Measurements from ENCODE around the gene CDKN1A.

The CDKN1A gene

DNA sequence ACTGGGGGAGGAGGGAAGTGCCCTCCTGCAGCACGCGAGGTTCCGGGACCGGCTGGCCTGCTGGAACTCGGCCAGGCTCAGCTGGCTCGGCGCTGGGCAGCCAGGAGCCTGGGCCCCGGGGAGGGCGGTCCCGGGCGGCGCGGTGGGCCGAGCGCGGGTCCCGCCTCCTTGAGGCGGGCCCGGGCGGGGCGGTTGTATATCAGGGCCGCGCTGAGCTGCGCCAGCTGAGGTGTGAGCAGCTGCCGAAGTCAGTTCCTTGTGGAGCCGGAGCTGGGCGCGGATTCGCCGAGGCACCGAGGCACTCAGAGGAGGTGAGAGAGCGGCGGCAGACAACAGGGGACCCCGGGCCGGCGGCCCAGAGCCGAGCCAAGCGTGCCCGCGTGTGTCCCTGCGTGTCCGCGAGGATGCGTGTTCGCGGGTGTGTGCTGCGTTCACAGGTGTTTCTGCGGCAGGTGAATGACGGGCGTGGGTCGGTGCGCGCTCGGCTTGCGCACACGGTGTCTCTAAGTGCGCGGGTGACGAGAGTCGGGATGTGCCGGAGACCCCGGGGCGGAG lies at the start of gene CDKN1A:
TSS of gene CDKN1A (plus strand) at position 227 of the 555 bp plus-strand sequence. CDS start 5,388 bp downstream, outside the sequence.
- ChIA-PET POLR2A (interaction anchor here (0.6 to 2.6 kb wide), 16 partner anchors 9 to 471 kb away, joined by 3 to 19 read pairs (median 4); no protein-coding TSS in a partner anchor), CTCF (interaction anchor here (0.9 to 3.0 kb wide), 3 partner anchors 10 to 80 kb away, joined by 3 to 25 read pairs (median 4); no protein-coding TSS in a partner anchor)
- peak; percentile 80 for DNase-seq (ENCODE audit: extremely low spot score)
- TF ChIP-seq, protein P1, sequence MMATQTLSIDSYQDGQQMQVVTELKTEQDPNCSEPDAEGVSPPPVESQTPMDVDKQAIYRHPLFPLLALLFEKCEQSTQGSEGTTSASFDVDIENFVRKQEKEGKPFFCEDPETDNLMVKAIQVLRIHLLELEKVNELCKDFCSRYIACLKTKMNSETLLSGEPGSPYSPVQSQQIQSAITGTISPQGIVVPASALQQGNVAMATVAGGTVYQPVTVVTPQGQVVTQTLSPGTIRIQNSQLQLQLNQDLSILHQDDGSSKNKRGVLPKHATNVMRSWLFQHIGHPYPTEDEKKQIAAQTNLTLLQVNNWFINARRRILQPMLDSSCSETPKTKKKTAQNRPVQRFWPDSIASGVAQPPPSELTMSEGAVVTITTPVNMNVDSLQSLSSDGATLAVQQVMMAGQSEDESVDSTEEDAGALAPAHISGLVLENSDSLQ (IDR thresholded peaks at IDR 0.05), result no peak
- TF ChIP-seq SUZ12 (IDR thresholded peaks at IDR 0.05) (no peak), ARNT (IDR thresholded peaks at IDR 0.05) (no peak), NFRKB (IDR thresholded peaks at IDR 0.05) (no peak), TARDBP (IDR thresholded peaks at IDR 0.05) (peak; percentile 91), SP1 (IDR thresholded peaks at IDR 0.05) (no peak), BHLHE40 (IDR thresholded peaks at IDR 0.05; ENCODE audit: borderline replicate concordance) (no peak), LEF1 (IDR thresholded peaks at IDR 0.05; ENCODE audit: borderline replicate concordance) (no peak), FOXM1 (IDR thresholded peaks at IDR 0.05; ENCODE audit: borderline replicate concordance) (no peak), FOXK2 (IDR thresholded peaks at IDR 0.05) (no peak), FOXA1 (IDR thresholded peaks at IDR 0.05) (no peak), L3MBTL2 (conservative IDR thresholded peaks at IDR 0.05) (peak; percentile 65), HDGF (IDR thresholded peaks at IDR 0.05; ENCODE audit: borderline replicate concordance) (no peak), ELF4 (IDR thresholded peaks at IDR 0.05) (no peak)

DNA sequence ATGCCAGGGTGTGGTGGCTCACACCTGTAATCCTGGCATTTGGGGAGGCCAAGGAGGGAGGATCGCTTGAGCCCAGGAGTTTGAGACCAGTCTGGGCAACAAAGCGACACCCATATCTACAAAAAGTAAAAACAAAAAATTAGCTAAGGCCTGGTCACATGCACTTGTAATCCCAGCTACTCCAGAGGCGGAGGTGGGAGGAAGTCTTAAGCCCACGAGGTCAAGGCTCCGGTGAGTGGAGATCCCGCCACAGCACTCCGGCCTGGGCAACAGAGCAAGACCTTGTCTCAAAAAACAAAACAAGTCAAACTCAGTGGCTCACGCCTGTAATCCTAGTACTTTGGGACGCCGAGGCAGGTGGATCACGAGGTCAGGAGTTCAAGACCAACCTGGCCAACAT lies 48.7 kb upstream of the CDKN1A start:
- DNase-seq (ENCODE audit: extremely low spot score), result no peak
- TF ChIP-seq SP1 (IDR thresholded peaks at IDR 0.05) (no peak), SUZ12 (IDR thresholded peaks at IDR 0.05) (no peak), ZNF384 (IDR thresholded peaks at IDR 0.05) (no peak), ELF4 (IDR thresholded peaks at IDR 0.05) (no peak)
- ChIA-PET CTCF (interaction anchor here (0.5 kb wide), 1 partner anchor 57 kb away, joined by 3 read pairs; no protein-coding TSS in a partner anchor), POLR2A (interaction anchor here (0.5 kb wide), 1 partner anchor 61 kb away, joined by 3 read pairs; no protein-coding TSS in a partner anchor)

DNA sequence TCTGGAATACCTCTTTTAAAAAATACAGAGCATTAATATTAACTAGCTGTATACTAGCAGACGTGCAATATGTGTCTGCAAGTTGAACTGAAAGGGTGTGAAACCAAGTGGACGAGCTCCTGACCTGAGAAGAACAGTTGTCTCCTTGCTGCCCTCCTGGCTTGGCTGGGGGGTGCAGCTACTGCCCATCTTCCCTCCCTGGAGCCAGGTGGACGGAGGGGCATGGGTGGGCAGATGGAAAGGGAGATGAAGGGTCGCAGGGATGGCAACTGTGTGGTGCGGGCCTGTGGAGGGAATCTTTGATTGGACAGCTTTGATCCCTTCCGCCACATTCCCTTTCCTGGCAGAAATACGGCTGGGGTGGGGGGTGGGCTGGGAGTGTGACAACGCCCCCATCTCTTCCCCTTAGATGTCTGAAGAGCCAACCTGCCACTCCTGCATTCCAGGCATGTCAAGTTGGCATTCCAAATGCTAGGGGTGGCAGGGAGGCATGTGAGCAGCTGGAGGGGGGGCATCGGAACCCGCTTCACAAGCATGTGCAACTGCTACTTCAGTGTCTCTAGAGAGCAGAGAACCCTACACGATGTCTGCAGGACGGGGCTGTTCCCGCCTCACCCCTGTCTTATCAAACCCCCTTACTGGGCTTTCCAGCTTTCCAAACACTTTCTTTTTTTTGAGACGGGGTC lies 47.0 kb upstream of the CDKN1A start:
- POLR2A ChIA-PET, result interaction anchor here (1.7 kb wide), 1 partner anchor 47 kb away, joined by 5 read pairs; the partner anchor contains the start of gene CDKN1A
- TF ChIP-seq FOXK2 (IDR thresholded peaks at IDR 0.05) (no peak), FOXA1 (IDR thresholded peaks at IDR 0.05) (no peak), HDGF (IDR thresholded peaks at IDR 0.05; ENCODE audit: borderline replicate concordance) (no peak), CTBP1 (IDR thresholded peaks at IDR 0.05; ENCODE audit: borderline replicate concordance) (no peak), SUZ12 (IDR thresholded peaks at IDR 0.05) (no peak), BHLHE40 (IDR thresholded peaks at IDR 0.05; ENCODE audit: borderline replicate concordance) (no peak), TARDBP (IDR thresholded peaks at IDR 0.05) (no peak), SP1 (IDR thresholded peaks at IDR 0.05) (no peak), ELF4 (IDR thresholded peaks at IDR 0.05) (no peak), NFRKB (IDR thresholded peaks at IDR 0.05) (no peak), LEF1 (IDR thresholded peaks at IDR 0.05; ENCODE audit: borderline replicate concordance) (no peak)
- TF ChIP-seq, protein P1 (IDR thresholded peaks at IDR 0.05), result no peak
- no peak for DNase-seq (ENCODE audit: extremely low spot score)
- CTCF ChIA-PET, result no interaction called here

DNA sequence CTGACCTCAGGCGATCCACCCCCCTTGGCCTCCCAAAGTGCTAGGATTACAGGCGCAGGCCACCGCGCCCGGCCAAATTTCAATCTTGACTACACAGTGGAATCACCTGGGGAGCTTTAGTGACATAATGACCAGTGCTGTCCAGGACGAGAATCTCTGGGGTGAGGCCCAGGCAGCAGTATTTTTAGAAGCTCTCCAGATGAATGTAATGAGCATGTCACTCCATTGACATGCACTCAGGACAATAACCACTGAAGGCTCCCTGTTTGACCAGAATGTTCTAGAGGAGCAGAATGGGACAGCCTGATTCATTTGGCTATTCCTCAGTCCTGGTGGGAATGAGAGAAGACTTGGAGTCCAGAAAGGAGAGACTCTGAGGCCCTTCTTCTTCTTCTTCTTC lies 45.1 kb upstream of the CDKN1A start:
- DNase-seq (ENCODE audit: extremely low spot score), result no peak
- CTCF ChIA-PET, result interaction anchor here (0.7 kb wide), 1 partner anchor 140 kb away, joined by 5 read pairs; no protein-coding TSS in a partner anchor
- POLR2A ChIA-PET, result no interaction called here
- TF ChIP-seq NFRKB (IDR thresholded peaks at IDR 0.05) (no peak), ZNF384 (IDR thresholded peaks at IDR 0.05) (no peak), L3MBTL2 (conservative IDR thresholded peaks at IDR 0.05) (no peak), BHLHE40 (IDR thresholded peaks at IDR 0.05; ENCODE audit: borderline replicate concordance) (no peak), SUZ12 (IDR thresholded peaks at IDR 0.05) (no peak), LEF1 (IDR thresholded peaks at IDR 0.05; ENCODE audit: borderline replicate concordance) (no peak), FOXK2 (IDR thresholded peaks at IDR 0.05) (no peak), CTBP1 (IDR thresholded peaks at IDR 0.05; ENCODE audit: borderline replicate concordance) (no peak), SP1 (IDR thresholded peaks at IDR 0.05) (no peak)

DNA sequence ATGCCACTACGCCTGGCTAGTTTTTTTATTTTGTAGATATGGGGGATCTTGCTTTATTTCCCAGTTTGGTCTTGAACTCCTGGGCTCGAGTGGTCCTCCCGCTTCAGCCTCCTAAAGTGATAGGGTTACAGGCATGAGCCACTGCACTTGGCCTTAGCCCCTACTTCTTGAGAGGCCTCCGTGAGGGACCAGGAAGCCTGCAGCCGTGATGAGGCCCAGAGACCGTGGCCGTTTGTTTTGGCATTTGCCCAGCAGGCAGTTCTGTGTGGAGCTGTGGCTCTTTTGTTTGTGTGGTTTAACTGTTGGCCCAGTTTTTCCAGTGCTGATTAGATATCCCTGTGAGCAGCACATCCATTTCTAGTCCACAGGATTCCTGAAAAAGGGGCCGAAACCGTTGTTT lies 44.6 kb upstream of the CDKN1A start:
- no peak for DNase-seq (ENCODE audit: extremely low spot score)
- no peak for TF ChIP-seq TARDBP (IDR thresholded peaks at IDR 0.05)
- TF ChIP-seq CTBP1 (IDR thresholded peaks at IDR 0.05; ENCODE audit: borderline replicate concordance), result no peak
- TF ChIP-seq BHLHE40 (IDR thresholded peaks at IDR 0.05; ENCODE audit: borderline replicate concordance), result no peak
- TF ChIP-seq FOXA1 (IDR thresholded peaks at IDR 0.05), result no peak
- no peak for TF ChIP-seq ELF4 (IDR thresholded peaks at IDR 0.05)
- TF ChIP-seq ARNT (IDR thresholded peaks at IDR 0.05), result no peak
- TF ChIP-seq, protein P1 (IDR thresholded peaks at IDR 0.05), result no peak
- no peak for TF ChIP-seq L3MBTL2 (conservative IDR thresholded peaks at IDR 0.05)
- TF ChIP-seq ZNF384 (IDR thresholded peaks at IDR 0.05), result no peak
- no peak for TF ChIP-seq SP1 (IDR thresholded peaks at IDR 0.05)
- no peak for TF ChIP-seq FOXK2 (IDR thresholded peaks at IDR 0.05)
- no peak for TF ChIP-seq NFRKB (IDR thresholded peaks at IDR 0.05)
- POLR2A ChIA-PET, result no interaction called here
- CTCF ChIA-PET, result no interaction called here
